Epithelial cell of esophagus (primary cell): ENCODE results near the gene PKD1L1.
A peak's percentile ranks its signal among the peaks of the same experiment; 100 is the strongest.

Experiments used
- DNase-seq: peaks from one replicate; pipeline ENCODE4 v3.0.0; 2010; ENCODE audit warnings: low read depth
- H3K4me3 ChIP-seq: 2 replicates; pipeline ENCODE4 v1.5.1; 2011; ENCODE audit warnings: mild to moderate bottlenecking, low read length, control low read depth
- CTCF ChIP-seq: IDR thresholded peaks from 2 replicates; pipeline ENCODE4 v1.5.1; 2011; ENCODE audit warnings: low read depth, mild to moderate bottlenecking, low read length, control low read depth, inconsistent platforms; ENCODE audit not compliant: insufficient read depth; ENCODE audit errors: missing control alignments

Gene PKD1L1

GRCh38 chr7:47896809-47897423 is 51.4 kb downstream of the PKD1L1 start:
- TF ChIP-seq CTCF, result no peak

GRCh38 chr7:47895026-47895425 is 53.2 kb downstream of the PKD1L1 start:
- no peak for DNase-seq
- no peak for TF ChIP-seq CTCF
- H3K4me3 ChIP-seq, result no peak overlapping the region

More at GRCh38 chr7:47896809-47897423, 51.4 kb downstream of the PKD1L1 start:
- DNase-seq, result no peak
- H3K4me3 ChIP-seq, result no peak overlapping the region

GRCh38 chr7:47893721-47894365 is 54.4 kb downstream of the PKD1L1 start:
- peak; percentile 57 for DNase-seq
- TF ChIP-seq CTCF, result no peak
- no peak overlapping the region for H3K4me3 ChIP-seq

GRCh38 chr7:47893238-47893637 is 55.0 kb downstream of the PKD1L1 start:
- no peak overlapping the region for H3K4me3 ChIP-seq
- peak; percentile 15 for TF ChIP-seq CTCF
- DNase-seq, result no peak

GRCh38 chr7:47890606-47891005 is 57.7 kb downstream of the PKD1L1 start:
- no peak for DNase-seq
- no peak for TF ChIP-seq CTCF
- H3K4me3 ChIP-seq, result no peak overlapping the region

- no peak overlapping the region for H3K4me3 ChIP-seq
- no peak for TF ChIP-seq CTCF
- DNase-seq, result no peak
These were observed 58.1 kb downstream of the PKD1L1 start for GRCh38 chr7:47890125-47890524.

GRCh38 chr7:47889723-47890122 is 58.5 kb downstream of the PKD1L1 start:
- no peak for DNase-seq
- TF ChIP-seq CTCF, result no peak
- H3K4me3 ChIP-seq, result no peak overlapping the region
